ENCODE results near the gene NRG2. TPM values are rescaled to one million over a fixed set of nuclear protein-coding genes. Genes with fewer than 3 reads are reported as not detected.

NRG2 gene
- total and polyA plus RNA-seq, 2 of the 4 experiments (the other 2 are of a cell fraction), result 0.18 TPM; not detected in 1

DNA sequence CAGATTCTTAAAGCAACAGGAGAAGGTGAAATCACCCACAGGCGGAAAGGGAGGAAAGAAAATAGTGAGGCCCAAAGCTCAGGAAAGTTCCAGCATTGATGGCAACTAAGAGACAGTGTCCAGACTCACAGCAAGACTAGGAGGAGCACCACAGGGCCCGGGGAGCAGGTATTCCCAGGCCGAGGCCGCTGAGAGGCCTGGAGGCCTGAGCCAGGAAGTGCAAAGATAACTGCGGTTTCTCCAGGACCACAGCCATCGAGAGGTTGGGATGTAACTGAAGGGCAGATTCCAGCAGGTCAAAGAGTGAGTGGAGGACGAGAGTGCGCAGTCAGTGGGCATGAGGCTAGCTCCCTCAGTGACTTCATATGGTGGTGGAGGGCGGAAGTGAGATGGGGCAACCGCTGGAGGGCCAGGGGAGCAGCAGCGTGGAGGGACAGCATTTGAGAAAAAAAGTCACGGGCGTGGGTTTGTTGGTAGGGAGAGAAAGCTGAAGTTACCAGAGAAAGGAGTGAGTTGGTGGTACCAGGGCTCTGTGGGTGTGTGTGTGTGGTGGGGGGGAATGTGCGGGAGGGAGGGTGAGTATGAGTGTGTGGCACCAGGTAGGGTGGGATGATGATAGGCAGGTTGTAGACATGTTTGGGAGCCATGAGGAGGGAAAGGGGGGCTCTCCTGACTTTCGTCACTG is 157.8 kb downstream of the NRG2 start:
- CTCF ChIA-PET, result no interaction called here
- H2AFZ ChIP-seq (replicated peaks; ENCODE audit: low read length, poor library complexity), result no peak overlapping the region
- POLR2A ChIA-PET (ENCODE audit: unreplicated experiment), result no interaction called here

More for the DNA sequence above, 157.8 kb downstream of the NRG2 start:
- H3K9me1 ChIP-seq (ENCODE audit: insufficient read depth, low read length), result no peaks in the 10 kb centered on the region
- WGBS, 2 experiments (ENCODE audit: extremely low coverage in 2 of 2, insufficient read length in 1 of 2), result 58% methylated on average over 10 of the region's 15 CpGs; no CpG with 5 or more reads in 1 of the 2 experiments
- no peak overlapping the region for H3K27ac ChIP-seq (ENCODE audit: insufficient read depth, low read length)
- no peak overlapping the region for H3K14ac ChIP-seq (replicated peaks; ENCODE audit: low read depth, low read length)
- H2AK9ac ChIP-seq (replicated peaks; ENCODE audit: low read depth, low read length, poor library complexity), result no peak overlapping the region
- no peaks in the 10 kb centered on the region for H3K36me3 ChIP-seq (ENCODE audit: control insufficient read depth, insufficient read depth, low read length)
- DNase-seq (no peak), ATAC-seq (ENCODE audit: low read depth) (no peak)
- no peaks in the 10 kb centered on the region for H3K79me1 ChIP-seq (ENCODE audit: low read depth in 1 of 2, low read length in 2 of 2)
- TF ChIP-seq FOS (IDR thresholded peaks at IDR 0.05; ENCODE audit: low read depth, low read length) (no peak), MAZ (IDR thresholded peaks at IDR 0.05; ENCODE audit: borderline replicate concordance, low read depth, low read length) (no peak), SMC3 (IDR thresholded peaks at IDR 0.05; ENCODE audit: low read depth, low read length) (no peak), RFX5 (IDR thresholded peaks at IDR 0.05; ENCODE audit: low read depth, low read length) (no peak), RAD21 (IDR thresholded peaks at IDR 0.05; ENCODE audit: low read length) (no peak), BHLHE40 (IDR thresholded peaks at IDR 0.05; ENCODE audit: low read depth, low read length) (no peak), MAFK (IDR thresholded peaks at IDR 0.05; ENCODE audit: low read depth, low read length) (no peak), CEBPB (IDR thresholded peaks at IDR 0.05; ENCODE audit: low read depth, low read length) (no peak), CHD1 (IDR thresholded peaks at IDR 0.05; ENCODE audit: low read depth, low read length) (no peak)
- TF ChIP-seq, protein P1, sequence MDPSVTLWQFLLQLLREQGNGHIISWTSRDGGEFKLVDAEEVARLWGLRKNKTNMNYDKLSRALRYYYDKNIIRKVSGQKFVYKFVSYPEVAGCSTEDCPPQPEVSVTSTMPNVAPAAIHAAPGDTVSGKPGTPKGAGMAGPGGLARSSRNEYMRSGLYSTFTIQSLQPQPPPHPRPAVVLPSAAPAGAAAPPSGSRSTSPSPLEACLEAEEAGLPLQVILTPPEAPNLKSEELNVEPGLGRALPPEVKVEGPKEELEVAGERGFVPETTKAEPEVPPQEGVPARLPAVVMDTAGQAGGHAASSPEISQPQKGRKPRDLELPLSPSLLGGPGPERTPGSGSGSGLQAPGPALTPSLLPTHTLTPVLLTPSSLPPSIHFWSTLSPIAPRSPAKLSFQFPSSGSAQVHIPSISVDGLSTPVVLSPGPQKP (IDR thresholded peaks at IDR 0.05; ENCODE audit: borderline replicate concordance, low read depth, low read length), result no peak
- no peak overlapping the region for H4K8ac ChIP-seq (ENCODE audit: low read depth in 2 of 2, low read length in 2 of 2)
- H2BK5ac ChIP-seq (ENCODE audit: low read depth, low read length, poor library complexity, severe bottlenecking), result no peak overlapping the region
- no peak overlapping the region for H2BK15ac ChIP-seq (ENCODE audit: low read depth, low read length)
- intact Hi-C loops (cut with micrococcal nuclease), result no loop called here
- H2BK120ac ChIP-seq (ENCODE audit: low read depth, low read length), result no peak overlapping the region
- H3K9ac ChIP-seq (ENCODE audit: low read depth, low read length), result no peak overlapping the region
- no peak overlapping the region for H2AK5ac ChIP-seq (ENCODE audit: low read depth, low read length)
- H4K91ac ChIP-seq (ENCODE audit: insufficient read depth, low read depth, low read length), result no peak overlapping the region
- peaks cover 2% of the 10 kb centered on the region; the same call in 1 of the 2 replicates for H3K4me1 ChIP-seq (ENCODE audit: control insufficient read depth, insufficient read depth, low read length)
- peaks cover 76% of the 10 kb centered on the region for H3K27me3 ChIP-seq (ENCODE audit: control insufficient read depth, insufficient read depth, low read length)
- H3K4me2 ChIP-seq (ENCODE audit: low read depth, low read length), result no peak overlapping the region
- no peak overlapping the region for H3K4me3 ChIP-seq (ENCODE audit: insufficient read depth, low read depth, low read length)
- no peaks in the 10 kb centered on the region for H4K20me1 ChIP-seq (ENCODE audit: insufficient read depth, low read length)
- no peak overlapping the region for H3K18ac ChIP-seq (ENCODE audit: low read depth, low read length)
- in situ Hi-C loops (cut with MboI; ENCODE audit: low sequenced_read_pairs), result no loop called here
- no peaks in the 10 kb centered on the region for H3K9me3 ChIP-seq (ENCODE audit: control insufficient read depth, insufficient read depth, low read length)
- H2BK20ac ChIP-seq (ENCODE audit: low read depth, low read length), result no peak overlapping the region
- no peak overlapping the region for H3K4ac ChIP-seq (ENCODE audit: low read depth, low read length)
- BruUV-seq (replicated peaks), result no TSS peak
- H3K23ac ChIP-seq (ENCODE audit: low read depth, low read length), result no peak overlapping the region
- no peak overlapping the region for H3K56ac ChIP-seq (ENCODE audit: extremely low read depth, insufficient read depth, low read length)
- no peak overlapping the region for H4K5ac ChIP-seq (ENCODE audit: low read depth, low read length)
- dilution Hi-C loops (cut with HindIII; ENCODE audit: low sequenced_read_pairs, unreplicated experiment), result no loop called here

Measured in IMR-90 (cell line).